Stimulated activated CD8-positive, alpha-beta memory T cell treated with anti-CD3 and anti-CD28 coated beads, Interleukin-15, amount 100 ng/mL, for 1 hour (primary cell): Measurements from ENCODE around the gene CACNA1S.
A peak's percentile ranks its signal among the peaks of the same experiment; 100 is the strongest.

Experiments used
- DNase-seq: peaks from one replicate; pipeline ENCODE4 v3.0.0-alpha.2; 2020; ENCODE audit warnings: low read depth

CACNA1S gene

DNA sequence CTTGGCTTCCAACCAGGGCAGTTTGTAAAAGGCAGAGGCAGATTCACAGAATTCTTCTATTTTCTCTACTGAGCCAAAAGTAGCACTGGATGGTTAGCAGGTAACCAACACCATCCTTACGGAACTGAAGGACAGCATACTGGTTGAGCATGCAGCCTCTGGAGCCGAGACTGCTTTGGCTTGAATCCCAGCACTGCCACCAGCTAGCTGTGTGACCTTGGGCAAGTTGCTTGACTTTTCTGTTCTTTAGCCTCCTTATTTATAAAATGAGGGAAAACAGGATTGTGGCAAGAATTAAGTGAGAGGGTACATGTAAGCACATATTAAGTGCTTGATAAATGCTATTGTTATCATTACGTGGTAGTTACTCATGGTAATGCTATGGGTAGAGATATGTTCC lies 19.5 kb downstream of the CACNA1S start:
- no peak for DNase-seq

DNA sequence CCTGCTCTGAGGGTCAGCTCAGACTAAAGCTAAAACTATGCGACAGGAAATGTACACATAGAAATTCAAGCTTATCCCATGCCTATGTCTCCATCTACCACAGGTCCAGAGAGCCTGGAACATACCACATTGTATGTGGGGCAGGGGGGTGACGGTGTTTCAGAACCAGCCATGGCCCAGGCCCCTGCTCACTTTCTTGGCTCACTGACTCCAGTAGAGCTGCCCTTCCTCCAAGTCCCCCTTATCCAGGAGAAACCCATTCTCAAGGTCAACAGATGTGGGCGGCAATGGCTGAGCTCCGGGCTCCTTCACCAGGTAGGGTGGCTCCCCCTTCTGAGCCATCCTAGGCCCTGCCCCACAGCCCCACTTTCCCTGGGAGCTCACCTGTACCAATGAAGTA lies 21.0 kb downstream of the CACNA1S start:
- DNase-seq: no peak

DNA sequence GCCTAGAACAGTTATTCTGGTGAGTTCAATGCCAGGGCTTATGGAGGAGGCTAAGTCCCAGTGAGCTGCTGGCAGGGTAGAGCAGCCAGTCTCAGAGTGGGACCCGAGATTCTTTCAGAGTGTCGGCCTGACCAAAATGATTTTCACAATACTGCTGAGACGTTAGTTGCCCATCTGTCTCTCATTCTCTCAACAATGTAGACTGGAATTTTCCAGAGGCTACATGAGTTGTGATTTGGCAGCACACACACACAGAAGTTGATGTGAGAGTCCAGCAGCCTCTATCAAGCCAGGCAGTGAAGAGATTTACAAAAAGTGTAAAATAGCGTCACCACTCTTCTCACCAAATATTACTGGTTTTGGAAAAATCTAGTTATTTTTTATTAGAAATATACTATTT lies 21.7 kb downstream of the CACNA1S start:
- no peak for DNase-seq

DNA sequence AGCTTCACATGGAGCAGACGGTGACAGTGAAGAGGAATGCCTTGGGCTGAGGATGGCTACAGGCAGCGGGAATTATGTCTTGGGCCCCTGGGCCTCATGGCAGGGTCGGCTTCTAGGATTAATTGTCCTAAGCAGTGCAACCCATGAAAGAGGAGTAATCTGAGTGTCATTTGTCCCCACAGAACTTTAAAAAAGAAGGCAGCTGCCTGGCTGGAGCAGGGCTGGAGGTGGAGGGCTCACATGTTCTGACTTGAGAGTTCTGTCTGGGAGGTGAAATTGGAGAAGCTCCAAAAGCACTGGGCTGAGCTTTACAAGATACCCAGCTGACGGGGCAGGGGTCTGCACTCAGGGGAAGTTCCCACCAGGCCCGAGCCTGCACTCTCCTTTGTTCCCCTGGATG lies 22.6 kb downstream of the CACNA1S start:
- DNase-seq: no peak

DNA sequence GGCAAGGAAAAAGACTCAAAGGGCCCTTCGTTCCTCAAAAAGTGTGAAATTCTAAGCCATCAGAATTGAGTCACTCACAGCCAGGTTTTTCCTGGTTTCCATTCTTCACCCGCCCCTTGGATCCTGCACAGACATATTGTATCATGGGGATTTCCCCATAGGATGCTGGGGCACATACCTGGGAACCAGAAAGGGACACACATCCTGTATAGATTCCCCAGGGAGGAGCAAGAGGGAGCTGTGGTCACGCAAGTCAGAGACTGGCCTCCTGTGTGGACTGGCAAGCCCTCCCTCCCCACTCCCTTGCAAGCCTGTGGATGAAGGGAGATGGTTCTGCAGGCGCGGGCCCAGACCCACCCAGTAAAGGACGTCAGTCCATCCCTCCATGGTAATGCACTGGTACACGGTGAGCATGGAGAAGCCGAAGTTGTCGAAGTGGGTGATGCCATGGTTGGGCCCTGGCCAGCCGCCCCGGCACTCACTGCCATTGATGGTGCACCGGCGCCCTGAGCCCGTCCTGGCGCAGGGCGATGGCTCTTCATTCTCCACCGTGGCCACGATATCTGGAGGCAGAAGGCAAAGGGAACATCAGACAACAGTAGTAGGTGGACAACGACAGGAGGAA lies 23.2 kb downstream of the CACNA1S start:
- DNase-seq: no peak

DNA sequence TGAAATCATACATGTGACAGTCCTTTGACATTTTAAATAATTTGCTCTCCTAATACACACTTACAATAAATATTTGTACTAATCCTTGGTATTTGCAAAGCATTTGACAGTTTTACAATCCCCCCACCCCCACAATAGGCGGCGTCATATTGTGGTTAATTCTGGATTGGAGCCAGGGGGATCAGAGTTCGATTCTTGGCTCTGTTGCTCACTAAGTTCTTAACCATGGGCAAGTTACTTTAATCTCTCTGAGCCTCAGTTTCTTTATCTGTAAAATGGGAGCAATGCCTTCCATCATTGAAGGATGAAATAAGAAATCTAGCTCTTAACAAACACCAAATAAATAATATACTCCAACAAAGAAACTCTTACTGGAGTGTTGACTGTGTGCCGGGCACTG lies 23.8 kb downstream of the CACNA1S start:
- no peak for DNase-seq

DNA sequence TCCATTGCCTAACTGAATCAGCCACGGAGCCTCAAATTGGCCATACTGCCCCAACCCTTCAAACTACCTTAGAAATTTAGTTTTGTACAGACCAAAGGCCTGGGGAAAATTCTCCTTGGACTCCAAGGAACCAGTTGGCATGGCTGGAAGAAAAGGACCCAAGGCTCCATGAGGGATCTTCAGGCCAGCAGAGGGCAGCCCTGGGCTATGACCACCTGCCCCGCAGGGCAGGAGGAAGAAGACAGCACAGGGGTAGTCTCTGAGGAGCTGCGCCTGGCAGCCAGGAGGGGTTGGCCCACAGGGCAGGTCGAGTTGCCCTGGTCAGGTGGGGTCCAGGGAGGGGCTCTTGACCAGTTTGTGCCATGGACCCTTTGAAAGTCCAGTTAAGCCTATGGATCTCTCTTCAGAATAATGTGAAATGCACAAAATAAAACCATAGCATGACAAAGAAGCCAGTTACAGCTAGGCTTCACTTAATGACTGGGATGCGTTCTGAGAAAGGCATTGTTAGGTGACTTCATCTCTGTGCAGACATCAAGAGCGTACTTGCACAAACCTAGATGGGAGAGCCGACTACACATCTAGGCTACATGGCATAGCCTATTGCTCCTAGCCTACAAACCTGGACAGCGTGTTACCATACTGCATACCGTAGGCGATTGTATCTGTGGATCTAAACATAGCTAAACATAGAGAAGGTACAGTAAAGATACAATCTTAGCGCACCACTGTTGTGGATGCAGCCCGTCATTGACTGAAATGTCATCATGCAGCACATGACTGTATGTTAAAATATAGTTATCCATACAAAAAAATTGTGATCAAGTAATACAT lies 26.1 kb downstream of the CACNA1S start:
- DNase-seq: peak; percentile 7

DNA sequence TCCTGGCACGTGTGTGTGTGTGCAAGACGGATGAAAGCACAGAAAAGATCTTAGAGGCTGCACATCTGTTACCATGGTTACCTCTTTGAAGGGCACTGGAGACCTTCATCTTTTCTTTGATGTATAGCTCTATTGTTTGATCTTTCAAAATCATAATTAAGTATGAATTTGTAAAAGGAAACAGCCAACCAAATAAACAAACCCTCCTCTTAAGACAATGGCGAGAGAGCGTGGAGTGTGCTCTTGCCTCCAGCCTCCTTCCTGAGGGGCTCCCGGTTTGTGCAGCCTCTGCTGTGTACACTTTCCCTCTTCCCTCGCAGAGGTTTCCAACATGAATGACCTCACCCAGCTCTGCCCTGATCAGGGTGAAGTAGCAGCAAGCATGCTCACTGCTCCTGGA lies 27.9 kb downstream of the CACNA1S start:
- DNase-seq: no peak

DNA sequence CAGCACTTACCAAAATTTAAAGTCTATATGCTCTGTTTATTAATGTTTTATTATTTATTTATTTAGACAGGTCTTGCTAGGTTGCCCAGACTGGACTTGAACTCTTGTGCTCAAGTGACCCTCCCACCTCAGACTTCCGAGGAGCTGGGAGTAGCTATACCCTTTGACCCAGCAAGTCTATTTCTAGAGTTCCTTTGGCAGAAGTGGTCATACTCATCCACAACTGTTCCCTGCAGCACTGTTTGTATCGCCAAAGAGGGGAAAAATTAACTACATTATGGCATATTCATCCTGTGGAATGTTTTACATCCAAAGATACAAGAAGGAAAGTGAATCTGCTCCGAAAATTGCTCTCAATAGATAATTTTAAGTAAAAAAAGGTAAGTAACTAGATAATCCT lies 28.5 kb downstream of the CACNA1S start:
- no peak for DNase-seq

DNA sequence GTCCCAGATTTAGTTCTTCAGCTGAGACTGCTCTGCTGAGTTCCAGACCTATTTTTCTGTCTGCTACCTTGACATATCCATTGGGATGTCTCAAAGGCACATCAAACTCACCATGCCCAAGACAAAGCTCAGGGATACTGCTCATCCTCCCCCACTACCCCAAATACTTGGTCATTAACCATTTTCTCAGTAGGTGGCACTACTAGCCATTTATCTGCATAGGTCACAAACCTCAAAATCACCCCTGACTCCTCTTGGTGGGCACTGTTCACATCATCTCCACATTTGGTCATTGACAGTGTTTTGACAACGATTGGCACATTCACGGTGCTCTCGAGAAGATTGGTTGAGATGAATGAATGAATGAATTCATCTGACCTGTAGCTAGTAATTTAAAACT lies 32.1 kb downstream of the CACNA1S start:
- no peak for DNase-seq

DNA sequence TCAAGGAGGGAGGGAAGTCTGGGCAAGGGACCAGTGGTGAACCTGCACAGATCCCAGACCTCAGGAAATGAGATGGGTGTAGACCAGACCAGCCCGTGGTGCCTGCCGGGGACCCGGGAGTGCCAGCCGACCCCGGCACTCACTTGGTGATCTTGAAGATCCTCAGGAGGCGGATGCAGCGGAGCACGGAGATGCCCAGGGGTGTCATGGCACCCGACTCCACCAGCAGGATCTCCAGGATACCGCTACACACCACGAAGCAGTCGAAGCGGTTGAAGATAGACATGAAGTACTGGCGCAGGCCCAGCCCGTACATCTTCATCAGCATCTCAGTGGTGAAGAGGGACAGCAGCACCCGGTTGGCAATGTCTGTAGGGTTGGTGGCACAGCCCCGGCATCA lies 34.5 kb downstream of the CACNA1S start:
- no peak for DNase-seq

DNA sequence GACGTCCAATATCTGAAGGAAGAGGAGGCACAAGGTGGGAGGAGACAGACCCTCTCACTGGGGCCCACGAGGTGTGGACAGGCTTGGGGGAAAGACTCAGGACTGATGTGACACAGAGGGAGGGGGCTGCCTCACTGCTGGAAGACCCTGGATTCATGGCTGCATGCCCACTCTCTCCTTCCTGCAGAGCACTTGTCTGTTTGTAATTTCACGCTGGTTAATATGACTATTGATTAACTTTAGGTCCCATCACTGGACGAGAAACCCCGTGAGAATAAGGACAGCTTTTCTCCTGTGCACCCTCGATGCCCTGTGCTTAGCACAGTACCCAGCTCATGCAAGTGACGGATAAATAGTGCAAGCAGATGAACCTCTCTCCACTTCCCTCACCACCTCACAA lies 35.1 kb downstream of the CACNA1S start:
- DNase-seq: no peak

DNA sequence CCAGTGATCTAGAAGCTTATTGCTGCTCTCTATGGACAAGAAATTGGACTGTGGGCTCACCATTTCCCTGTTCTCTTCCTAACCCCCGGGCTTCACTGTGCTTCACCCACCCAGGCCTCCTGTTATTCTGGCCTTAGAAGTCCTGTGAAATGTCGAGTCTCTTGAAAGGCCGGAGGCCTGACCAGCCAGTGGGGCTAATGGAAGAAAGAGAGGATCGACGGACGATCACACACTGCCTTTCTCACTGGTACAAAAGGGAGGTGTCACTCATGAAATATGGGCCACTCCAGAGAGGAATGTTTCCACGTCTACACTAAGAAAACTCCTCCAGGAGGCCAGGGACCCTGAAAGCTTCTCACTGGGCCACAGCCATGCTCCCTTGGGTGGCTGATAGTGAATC lies 36.1 kb downstream of the CACNA1S start:
- no peak for DNase-seq

DNA sequence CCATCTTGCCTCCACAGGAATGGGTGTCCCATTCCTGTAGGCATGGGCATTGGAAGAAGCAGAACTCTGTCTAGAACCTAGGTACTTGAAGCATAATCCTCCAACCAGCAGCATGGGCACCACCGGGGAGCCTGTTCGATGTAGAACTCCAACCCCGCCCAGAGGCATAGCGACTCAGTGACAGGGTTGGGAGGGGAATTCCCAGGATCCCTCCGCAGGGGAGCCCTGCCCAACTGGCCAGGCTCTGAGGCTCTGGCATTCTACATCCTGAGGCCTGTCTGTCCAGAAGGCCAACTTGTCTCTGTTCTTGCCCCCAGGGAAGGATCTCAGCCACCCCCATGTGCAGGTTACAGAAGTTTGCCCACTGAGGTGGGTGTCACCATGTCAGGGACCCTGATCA lies 38.2 kb downstream of the CACNA1S start:
- DNase-seq: no peak

DNA sequence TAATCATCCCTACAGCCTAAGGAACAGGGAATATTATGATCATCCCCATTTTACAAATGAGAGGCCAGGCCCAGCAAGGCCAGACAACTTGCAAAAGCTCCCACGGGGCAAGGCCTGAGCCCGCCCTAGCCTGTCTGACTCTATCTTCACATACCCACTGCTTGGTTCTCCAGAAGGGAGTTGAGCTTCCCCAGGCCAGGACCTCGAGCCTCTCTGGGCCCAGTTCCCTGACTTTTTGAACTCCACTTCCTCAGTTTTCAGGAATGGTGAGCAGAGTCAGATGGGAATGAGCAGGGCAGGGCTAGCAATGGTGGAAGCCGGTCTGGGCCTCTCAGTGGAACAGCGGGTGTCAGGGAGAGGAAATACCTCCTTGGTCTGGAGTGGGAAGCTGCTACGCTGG lies 39.3 kb downstream of the CACNA1S start:
- DNase-seq: no peak

DNA sequence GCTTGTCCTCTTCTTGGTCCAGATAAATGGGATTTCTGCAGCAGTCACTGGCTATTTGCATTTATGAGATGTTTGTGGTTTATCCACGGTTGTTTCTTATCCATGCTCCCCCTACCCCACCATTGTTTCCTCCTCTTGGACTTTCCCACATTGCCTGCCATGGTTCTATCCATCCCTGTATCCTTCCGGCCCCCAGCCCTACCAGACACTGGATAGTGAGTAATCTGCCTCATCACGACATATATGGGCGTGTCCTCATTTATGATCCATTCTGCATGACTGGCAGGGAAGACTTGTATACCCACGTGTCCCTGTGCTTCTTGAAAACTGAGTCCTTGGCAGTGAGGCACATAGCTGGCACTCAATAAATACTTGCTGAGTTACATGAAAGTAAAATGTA lies 40.1 kb downstream of the CACNA1S start:
- no peak for DNase-seq

DNA sequence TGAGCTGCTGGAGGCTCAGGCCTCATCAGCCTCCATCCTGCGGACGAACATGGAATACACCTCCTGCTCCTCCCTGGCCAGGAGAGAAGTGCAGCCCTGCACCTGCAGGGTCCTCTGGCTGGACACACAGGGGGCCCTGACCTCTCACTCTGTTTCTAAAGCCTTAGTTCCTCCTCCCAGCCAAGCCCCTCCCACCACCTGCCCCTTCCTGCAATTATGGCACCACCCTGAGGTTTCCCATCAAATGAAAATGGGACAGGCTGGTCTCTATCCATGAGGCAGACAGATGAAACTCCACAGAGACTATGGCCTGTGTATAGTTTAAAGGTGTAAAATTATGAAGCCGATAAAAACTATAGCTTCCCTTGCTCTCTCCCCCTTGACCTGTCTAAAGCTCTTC lies 42.6 kb downstream of the CACNA1S start:
- no peak for DNase-seq

DNA sequence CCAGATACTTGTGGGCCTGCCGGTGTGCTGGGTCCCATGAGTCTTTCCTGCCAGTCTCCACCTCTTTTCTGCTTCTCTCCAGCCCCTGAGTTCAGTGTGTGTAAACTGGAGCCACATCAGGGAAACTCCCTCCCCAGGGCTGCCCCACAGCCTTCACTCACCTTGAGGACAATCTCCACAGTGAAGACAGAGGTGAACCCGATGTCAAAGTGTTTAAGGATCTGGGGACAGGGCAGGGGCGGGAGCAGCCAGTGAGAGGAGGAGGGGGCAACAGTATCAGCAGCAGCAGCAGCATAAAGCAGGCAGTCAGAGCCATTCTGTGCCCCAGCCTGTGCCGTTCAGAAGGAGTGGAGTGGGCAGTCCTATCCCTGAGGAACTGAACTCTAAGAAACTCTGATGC lies 43.2 kb downstream of the CACNA1S start:
- no peak for DNase-seq

DNA sequence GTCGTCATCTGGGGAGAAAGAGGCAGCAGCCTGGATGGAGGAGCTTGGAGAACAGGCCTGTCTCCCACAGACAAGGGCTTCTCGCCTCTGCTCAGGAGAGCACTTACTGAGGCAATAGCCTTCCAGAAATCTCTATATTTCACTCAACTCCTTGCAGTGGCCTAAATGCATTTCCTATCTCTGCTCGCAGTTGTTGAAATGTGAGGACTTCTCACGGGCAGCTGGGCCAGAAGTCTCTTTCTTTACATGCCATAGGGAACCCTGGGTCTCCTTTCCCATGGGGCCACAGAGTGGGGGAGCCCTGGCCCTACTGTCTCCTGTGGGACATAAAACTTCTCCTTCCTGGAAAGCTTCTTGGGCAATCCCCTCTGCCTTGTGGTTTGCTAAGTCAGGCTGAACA lies 45.2 kb downstream of the CACNA1S start:
- no peak for DNase-seq

DNA sequence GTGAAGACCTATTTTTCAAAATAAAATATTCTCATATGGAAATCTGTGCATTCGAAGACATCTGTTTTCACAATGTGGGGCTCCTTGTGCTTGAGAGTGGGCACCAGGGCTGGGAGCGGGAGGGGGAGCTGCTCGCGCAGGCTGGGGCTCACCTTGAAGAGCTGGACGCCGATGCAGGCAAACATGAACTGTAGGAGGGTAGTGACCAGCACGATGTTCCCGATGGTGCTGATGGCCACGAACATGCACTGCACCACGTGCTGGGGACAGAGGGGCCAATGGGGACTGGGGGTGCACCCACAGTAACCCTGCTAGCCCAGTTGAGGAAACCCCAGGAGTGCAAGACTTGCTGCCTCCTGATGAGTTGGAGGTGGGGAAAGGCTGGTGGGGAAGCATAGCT lies 46.5 kb downstream of the CACNA1S start:
- DNase-seq: no peak

DNA sequence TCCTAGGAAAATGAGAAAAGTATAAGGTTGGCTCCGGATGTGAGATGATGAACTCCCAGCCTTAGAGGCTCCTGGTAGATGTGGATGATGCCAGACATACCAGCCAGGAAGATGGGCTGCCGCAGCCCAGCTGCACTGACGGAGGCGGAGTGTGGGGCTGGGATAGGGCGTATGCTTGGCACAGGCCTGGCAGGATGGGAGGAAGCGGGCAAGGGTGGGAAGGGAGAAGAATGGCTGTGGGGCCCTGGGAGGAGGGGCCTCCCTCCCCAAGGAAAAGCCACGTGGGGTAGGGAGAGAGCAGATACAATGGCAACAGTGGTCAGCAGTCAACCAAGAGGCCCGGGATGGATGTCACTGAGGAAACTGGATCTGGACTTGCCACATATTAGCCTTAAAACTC lies 47.4 kb downstream of the CACNA1S start:
- no peak for DNase-seq

DNA sequence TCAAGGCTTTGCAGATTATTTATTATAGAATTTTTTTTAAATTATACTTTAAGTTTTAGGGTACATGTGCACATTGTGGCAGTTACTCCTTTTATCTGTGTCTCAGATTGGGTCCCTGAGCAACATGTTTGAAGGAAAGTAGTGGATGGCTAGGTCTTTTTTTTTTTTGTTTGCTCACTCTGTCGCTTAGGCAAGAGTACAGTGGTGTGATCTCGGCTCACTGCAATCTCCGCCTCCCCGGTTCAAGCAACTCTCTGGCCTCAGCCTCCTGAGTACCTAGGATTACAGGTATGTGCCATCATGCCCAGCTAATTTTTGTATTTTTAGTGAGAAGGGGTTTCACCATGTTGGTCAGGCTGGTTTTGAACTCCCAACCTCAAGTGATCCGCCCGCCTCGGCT lies 49.1 kb downstream of the CACNA1S start:
- DNase-seq: no peak

DNA sequence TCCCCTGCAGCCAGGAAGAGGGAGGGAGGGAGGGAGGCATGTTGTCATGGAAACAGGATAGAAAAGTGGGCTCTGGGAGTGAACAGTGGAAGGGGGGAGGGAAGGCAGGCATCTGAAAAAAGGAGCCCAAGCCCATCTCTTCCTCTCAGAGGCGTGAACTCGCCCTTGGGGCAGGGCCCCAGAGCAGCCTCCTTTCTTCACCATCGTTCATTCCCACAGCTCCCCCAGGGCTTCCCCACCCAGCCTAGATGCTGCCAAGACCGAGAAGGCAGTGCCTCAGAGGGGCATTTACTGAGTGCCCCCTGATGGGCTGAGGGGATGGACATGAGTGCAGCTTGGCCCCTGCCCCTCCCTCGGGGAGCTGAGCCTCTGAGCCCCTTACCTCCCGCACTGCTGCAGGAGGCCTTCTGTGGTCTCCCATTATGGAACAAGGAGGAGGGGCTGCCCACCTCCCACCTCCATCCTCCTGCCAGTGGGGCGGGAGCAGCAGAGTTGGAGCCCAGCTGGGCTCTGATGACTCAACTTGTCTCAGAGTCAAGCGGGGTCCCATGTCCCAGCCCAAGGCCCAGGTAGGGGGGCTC lies 49.6 kb downstream of the CACNA1S start:
- no peak for DNase-seq

DNA sequence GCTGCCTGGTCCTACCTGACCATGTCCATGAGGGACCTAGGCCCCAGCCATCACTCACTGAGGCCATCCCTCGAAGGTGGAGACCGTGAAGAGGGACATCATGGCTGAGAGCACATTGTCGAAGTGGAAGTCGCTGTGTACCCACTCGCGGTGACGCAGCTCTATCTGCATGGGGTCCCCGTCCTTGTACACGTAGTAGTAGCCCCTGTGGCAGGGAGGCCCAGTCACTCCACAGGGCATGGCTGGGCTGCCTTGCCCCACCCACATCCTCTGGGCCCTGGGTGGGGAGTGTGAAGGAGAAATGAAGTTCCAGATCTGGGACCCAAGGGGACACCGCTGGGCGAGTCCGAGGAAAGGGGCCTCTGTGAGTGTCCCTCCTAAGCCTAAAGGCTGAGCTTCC lies 50.3 kb downstream of the CACNA1S start:
- no peak for DNase-seq
